CD14-positive monocyte (primary cell): Measurements from ENCODE around the gene HRH2. TPM values are rescaled to one million over a fixed set of nuclear protein-coding genes. Genes with fewer than 3 reads are reported as not detected.

Experiments
- DNase-seq, 3 donors: peaks; one replicate each; pipeline ENCODE4 v3.0.0-alpha.2; 2011 to 2022
- H2AFZ ChIP-seq: 2 replicates; pipeline ENCODE4 v1.6.0; 2012; ENCODE audit warnings: mild to moderate bottlenecking, low read depth, low read length, inconsistent platforms; ENCODE audit not compliant: insufficient read depth, poor library complexity, severe bottlenecking
- H3K27ac ChIP-seq, 2 donors: 1 replicate in 1 of 2; 2 replicates in 1 of 2; pipeline ENCODE4 v1.5.1; 2012 to 2013; ENCODE audit warnings: low read length in 2 of 2, control low read depth in 1 of 2, inconsistent platforms in 1 of 2, low read depth in 1 of 2, mild to moderate bottlenecking in 1 of 2
- H3K27me3 ChIP-seq, 2 donors: one replicate each; pipeline versions ENCODE4 v1.6.0 to v1.6.1; 2011 to 2013; ENCODE audit warnings: low read length in 2 of 2; ENCODE audit not compliant: control insufficient read depth in 2 of 2, insufficient read depth in 2 of 2
- H3K36me3 ChIP-seq, 2 donors: replicated peaks in 1 of 2; 1 replicate in 1 of 2; 2 replicates in 1 of 2; pipeline versions ENCODE4 v1.5.1 to v1.6.1; 2012 to 2013; ENCODE audit warnings: low read length in 2 of 2, control low read depth in 1 of 2, inconsistent platforms in 1 of 2, mild to moderate bottlenecking in 1 of 2; ENCODE audit not compliant: insufficient read depth in 2 of 2, control insufficient read depth in 1 of 2
- H3K4me1 ChIP-seq, 2 donors: 1 replicate in 1 of 2; 2 replicates in 1 of 2; pipeline versions ENCODE4 v1.5.1 to v1.6.1; 2012 to 2013; ENCODE audit warnings: low read length in 2 of 2, control low read depth in 1 of 2, inconsistent platforms in 1 of 2, mild to moderate bottlenecking in 1 of 2, moderate library complexity in 1 of 2; ENCODE audit not compliant: insufficient read depth in 2 of 2, control insufficient read depth in 1 of 2
- H3K4me2 ChIP-seq: replicated peaks from 2 replicates; pipeline ENCODE3; 2012; ENCODE audit warnings: low read length, moderate library complexity, mild to moderate bottlenecking; ENCODE audit not compliant: poor library complexity, severe bottlenecking; ENCODE audit errors: extremely low read depth
- H3K4me3 ChIP-seq, 3 experiments: fragments of 200-600 bp in 1 of 3; sonication (generic) in 1 of 3; replicated peaks in 1 of 3; 1 replicate in 2 of 3; 2 replicates in 1 of 3; pipeline ENCODE4 v1.5.1; 2011 to 2013; ENCODE audit warnings: low read length in 3 of 3, mild to moderate bottlenecking in 3 of 3, control low read depth in 2 of 3, low read depth in 2 of 3, inconsistent platforms in 1 of 3, moderate library complexity in 1 of 3
- H3K79me2 ChIP-seq: 2 replicates; pipeline ENCODE4 v1.6.0; 2012; ENCODE audit warnings: mild to moderate bottlenecking, control low read depth, inconsistent platforms, low read length, moderate library complexity; ENCODE audit not compliant: insufficient read depth
- H3K9ac ChIP-seq: 2 replicates; pipeline ENCODE4 v1.6.0; 2017; ENCODE audit warnings: low read length, mild to moderate bottlenecking; ENCODE audit not compliant: insufficient read depth, poor library complexity, severe bottlenecking
- H3K9me3 ChIP-seq, 2 donors: replicated peaks in 1 of 2; 1 replicate in 1 of 2; 2 replicates in 1 of 2; pipeline versions ENCODE4 v1.5.1 to v1.6.1; 2012 to 2013; ENCODE audit warnings: low read length in 2 of 2, control low read depth in 1 of 2; ENCODE audit not compliant: control insufficient read depth in 1 of 2, insufficient read depth in 1 of 2
- H4K20me1 ChIP-seq: 2 replicates; pipeline ENCODE4 v1.6.0; 2012; ENCODE audit warnings: mild to moderate bottlenecking, low read length, control low read depth, moderate library complexity; ENCODE audit not compliant: insufficient read depth
- H3K27ac Mint-ChIP-seq, 7 donors: one replicate each; pipeline ENCODE4 v1.8.0; 2020; ENCODE audit warnings: mild to moderate bottlenecking in 7 of 7, mixed read lengths in 7 of 7, moderate library complexity in 6 of 7, inconsistent platforms in 2 of 7
- H3K27me3 Mint-ChIP-seq, 3 donors: one replicate each; pipeline ENCODE4 v1.8.0; 2021 to 2022; ENCODE audit warnings: low read depth in 3 of 3, mild to moderate bottlenecking in 3 of 3, mixed read lengths in 3 of 3, moderate library complexity in 3 of 3, inconsistent platforms in 1 of 3
- H3K36me3 Mint-ChIP-seq, 2 donors: one replicate each; pipeline ENCODE4 v1.8.0; 2020; ENCODE audit warnings: mixed read lengths in 2 of 2, inconsistent platforms in 1 of 2, mild to moderate bottlenecking in 1 of 2
- H3K4me1 Mint-ChIP-seq: one replicate; pipeline ENCODE4 v1.8.0; 2020; ENCODE audit warnings: mild to moderate bottlenecking, mixed read lengths
- H3K4me3 Mint-ChIP-seq, 2 donors: one replicate each; pipeline ENCODE4 v1.8.0; 2020; ENCODE audit warnings: mild to moderate bottlenecking in 2 of 2, mixed read lengths in 2 of 2, moderate library complexity in 1 of 2
- H3K9me3 Mint-ChIP-seq, 7 donors: one replicate each; pipeline ENCODE4 v1.8.0; 2020 to 2022; ENCODE audit warnings: mixed read lengths in 7 of 7, mild to moderate bottlenecking in 6 of 7, moderate library complexity in 6 of 7, inconsistent platforms in 2 of 7
- CTCF ChIP-seq: fragments of 200-600 bp; IDR thresholded peaks from one replicate; pipeline ENCODE4 v1.8.0; 2022; ENCODE audit warnings: antibody characterized with exemption, mild to moderate bottlenecking
- WGBS: methylation state at CpG from one replicate; pipeline ENCODE4 v1.1.5; 2013; ENCODE audit warnings: missing lambda C conversion rate; ENCODE audit not compliant: insufficient coverage; 5-methylcytosine and 5-hydroxymethylcytosine counted together
- intact Hi-C, 2 donors: fragments of 100-400 bp; cut with micrococcal nuclease; formaldehyde crosslinking; loops; one replicate each; pipeline versions ENCODE4 v1.15.0 to v1.15.1; 2023
- polyA plus RNA-seq, 3 donors: library from polyadenylated mRNA; depleted of rRNA in 1 of 3; unstranded in 2 of 3; stranded (reverse) in 1 of 3; fragments of 300-500 nt in 2 of 3; fragments of >200 nt in 1 of 3; fragmentation: Illumina TruSeq in 2 of 3; gene quantifications; 1 replicate in 2 of 3; 2 replicates in 1 of 3; pipeline ENCODE4 v1.2.3, GENCODE V29; 2012 to 2021

Gene HRH2
- polyA plus RNA-seq, 3 donors = 10.6 to 71.7 (median 25.5) TPM

DNA sequence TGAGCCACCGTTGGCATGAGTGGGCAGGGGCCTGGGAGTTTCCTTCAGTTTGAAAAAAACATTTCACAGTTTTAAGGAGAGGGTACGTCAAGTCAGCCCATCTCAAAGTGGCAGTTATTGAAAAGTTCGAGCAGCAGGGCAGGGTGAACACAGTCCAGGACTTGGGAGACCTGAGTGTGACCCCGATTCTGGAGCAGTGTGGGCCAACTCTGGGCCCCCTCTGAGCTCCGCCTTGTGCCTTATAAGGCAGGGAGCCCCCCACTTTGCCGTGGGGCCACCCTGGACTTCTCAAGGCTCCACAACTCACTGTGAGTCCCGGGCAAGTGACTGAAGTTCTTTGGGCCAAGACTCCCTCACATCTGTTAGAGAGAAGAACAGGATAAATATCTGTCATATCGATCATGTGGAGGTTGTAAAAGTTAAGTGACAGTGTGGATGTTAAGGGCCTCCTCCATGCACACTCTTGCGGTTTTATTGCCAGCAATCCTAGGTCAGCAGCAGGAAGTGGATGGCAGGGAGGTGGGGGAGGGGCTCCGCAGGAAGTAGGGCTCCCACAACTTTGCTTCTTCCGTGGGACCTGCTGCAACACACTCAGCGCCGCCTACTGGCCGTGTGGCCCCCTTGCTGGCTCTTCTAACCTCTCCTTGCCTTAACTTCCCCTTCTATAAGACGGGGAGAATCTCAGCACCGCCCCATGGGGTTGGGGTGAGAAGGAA is 38.4 kb downstream of the HRH2 start:
- H3K4me1 ChIP-seq = peaks cover 58 to 61% of the 10 kb centered on the region in 2 donors
- H3K27ac ChIP-seq = peak overlapping the region; percentile 69 to 92
- peaks cover 37 to 40% of the 10 kb centered on the region in 2 donors for H3K36me3 ChIP-seq
- peaks cover 49 to 88% of the 10 kb centered on the region in 2 donors for H3K36me3 Mint-ChIP-seq
- H3K9me3 ChIP-seq = no peaks in the 10 kb centered on the region
- peak; percentile 98 for TF ChIP-seq CTCF
- peak overlapping the region; percentile 90 to 98 (median 93) for H3K27ac Mint-ChIP-seq
- H2AFZ ChIP-seq = no peak overlapping the region
- peak overlapping the region; percentile 68 for H3K4me2 ChIP-seq
- peaks cover 50% of the 10 kb centered on the region for H4K20me1 ChIP-seq
- H3K79me2 ChIP-seq = peaks cover 99% of the 10 kb centered on the region
- peak; percentile 94 to 97 (median 96) for DNase-seq
- peak overlapping the region; percentile 32 for H3K9ac ChIP-seq
- no peaks in the 10 kb centered on the region for H3K9me3 Mint-ChIP-seq
- H3K4me3 Mint-ChIP-seq = peak overlapping the region; percentile 57 to 67
- peaks cover 61% of the 10 kb centered on the region for H3K4me1 Mint-ChIP-seq
- peaks cover 0 to 1% (median 0%) of the 10 kb centered on the region in 3 donors for H3K27me3 Mint-ChIP-seq
- peak overlapping the region in 1 of 3 experiments; percentile 59 for H3K4me3 ChIP-seq
- no peaks in the 10 kb centered on the region for H3K27me3 ChIP-seq
- WGBS = 25% methylated on average over 7 of the region's 16 CpGs
- intact Hi-C loops = loop anchor here in 1 of 2 donors (10.0 kb wide), 1 partner anchor 81 kb away; no protein-coding TSS in a partner anchor

DNA sequence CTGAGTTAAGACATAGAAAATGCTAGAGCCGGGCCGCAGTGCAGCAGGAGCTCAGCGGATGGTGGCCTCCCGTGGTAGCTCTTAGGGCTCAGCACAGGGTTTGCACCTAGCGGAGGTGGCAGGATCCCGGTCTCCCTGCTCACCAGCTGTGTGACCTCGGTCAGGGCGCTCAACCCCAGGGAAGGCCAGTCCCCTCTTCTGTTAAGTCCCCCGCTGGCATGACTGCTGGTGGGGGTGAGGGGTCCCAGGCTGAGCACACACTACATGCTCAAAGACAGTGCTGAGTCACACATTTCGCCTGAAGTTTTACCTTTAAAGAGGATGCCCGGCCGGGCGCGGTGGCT is 39.0 kb downstream of the HRH2 start:
- Histone ChIP-seq H3K9ac (peak overlapping the region; percentile 32), H3K36me3 (peaks cover 42 to 45% of the 10 kb centered on the region in 2 donors), H3K4me1 (peaks cover 53 to 56% of the 10 kb centered on the region in 2 donors), H3K4me3 (peak overlapping the region in 1 of 3 experiments; percentile 59), H3K27me3 (no peaks in the 10 kb centered on the region), H4K20me1 (peaks cover 56% of the 10 kb centered on the region), H3K4me2 (peak overlapping the region; percentile 68), H3K9me3 (no peaks in the 10 kb centered on the region), H2AFZ (no peak overlapping the region), H3K79me2 (peaks cover 99% of the 10 kb centered on the region), H3K27ac (peak overlapping the region; percentile 69 to 92)
- DNase-seq = no peak
- H3K27ac Mint-ChIP-seq = peak overlapping the region in 6 of 7 donors; percentile 90 to 98 (median 94)
- intact Hi-C loops = loop anchor here in 1 of 2 donors (10.0 kb wide), 1 partner anchor 82 kb away; no protein-coding TSS in a partner anchor
- 32% methylated on average over 8 of the region's 14 CpGs for WGBS
- no peak overlapping the region for H3K4me3 Mint-ChIP-seq
- peaks cover 56% of the 10 kb centered on the region for H3K4me1 Mint-ChIP-seq
- peaks cover 54 to 88% of the 10 kb centered on the region in 2 donors for H3K36me3 Mint-ChIP-seq
- peak; percentile 25 for TF ChIP-seq CTCF
- no peaks in the 10 kb centered on the region for H3K27me3 Mint-ChIP-seq
- no peaks in the 10 kb centered on the region for H3K9me3 Mint-ChIP-seq
